Tibial artery (tissue), 4 donors: ENCODE data around the gene GPATCH1.

Source experiments
- DNase-seq, 2 donors: peaks; one replicate each; pipeline ENCODE4 v3.0.0-alpha.2; 2019
- H3K27ac ChIP-seq, 2 donors: fragments of 200-600 bp; sonication (generic) in 1 of 2; 1 replicate in 1 of 2; 2 replicates in 1 of 2; pipeline ENCODE4 v1.5.1; 2018 to 2019; ENCODE audit warnings: mild to moderate bottlenecking in 1 of 2
- H3K27me3 ChIP-seq, 2 donors: fragments of 200-600 bp; sonication (generic) in 1 of 2; one replicate each; pipeline versions ENCODE4 v1.5.1 to v1.6.0; 2016 to 2019
- H3K36me3 ChIP-seq, 3 donors: fragments of 200-600 bp; sonication (generic) in 2 of 3; one replicate each; pipeline ENCODE4 v1.5.1; 2016 to 2019; ENCODE audit warnings: mild to moderate bottlenecking in 2 of 3
- H3K4me1 ChIP-seq, 4 donors: fragments of 200-600 bp; sonication (generic) in 2 of 4; 1 replicate in 3 of 4; 2 replicates in 1 of 4; pipeline ENCODE4 v1.5.1; 2016 to 2019
- H3K4me3 ChIP-seq, 2 donors: fragments of 200-600 bp; sonication (generic) in 1 of 2; 1 replicate in 1 of 2; 2 replicates in 1 of 2; pipeline ENCODE4 v1.5.1; 2018 to 2019; ENCODE audit warnings: mild to moderate bottlenecking in 2 of 2
- H3K9me3 ChIP-seq, 3 donors: fragments of 200-600 bp; sonication (generic) in 1 of 3; one replicate each; pipeline ENCODE4 v1.5.1; 2016 to 2019
- CTCF ChIP-seq, 2 experiments: fragments of 200-600 bp in 1 of 2; fragments of 450-650 bp in 1 of 2; IDR thresholded peaks; one replicate each; pipeline ENCODE4 v1.5.1; 2017 to 2019; ENCODE audit warnings: antibody characterized with exemption in 2 of 2, mild to moderate bottlenecking in 1 of 2, moderate library complexity in 1 of 2
- intact Hi-C: fragments of 100-400 bp; cut with DNase I; formaldehyde crosslinking; loops from one replicate; pipeline ENCODE4 v1.15.0; 2023; ENCODE audit warnings: low total_unique reads

GPATCH1 gene

GRCh38 chr19:33050110-33050509 lies 30.9 kb upstream of the GPATCH1 start:
- Histone ChIP-seq H3K36me3 (no peaks in the 10 kb centered on the region), H3K4me3 (no peak overlapping the region), H3K9me3 (no peaks in the 10 kb centered on the region), H3K27me3 (no peaks in the 10 kb centered on the region), H3K27ac (no peak overlapping the region), H3K4me1 (no peaks in the 10 kb centered on the region)
- no peak for TF ChIP-seq CTCF (IDR thresholded peaks at IDR 0.05)
- intact Hi-C loops: no loop called here
- DNase-seq: no peak

- Histone ChIP-seq H3K4me3 (no peak overlapping the region), H3K27ac (no peak overlapping the region), H3K27me3 (no peaks in the 10 kb centered on the region), H3K36me3 (no peaks in the 10 kb centered on the region), H3K4me1 (no peaks in the 10 kb centered on the region), H3K9me3 (no peaks in the 10 kb centered on the region)
- no peak for TF ChIP-seq CTCF (IDR thresholded peaks at IDR 0.05)
- intact Hi-C loops: no loop called here
- DNase-seq: no peak
Measured at GRCh38 chr19:33052352-33052972, 28.5 kb upstream of the GPATCH1 start.

GRCh38 chr19:33054623-33055022 lies 26.4 kb upstream of the GPATCH1 start:
- Histone ChIP-seq H3K27me3 (no peaks in the 10 kb centered on the region), H3K4me1 (no peaks in the 10 kb centered on the region), H3K4me3 (no peak overlapping the region), H3K9me3 (no peaks in the 10 kb centered on the region), H3K27ac (no peak overlapping the region), H3K36me3 (no peaks in the 10 kb centered on the region)
- no peak for DNase-seq
- TF ChIP-seq CTCF (IDR thresholded peaks at IDR 0.05): no peak
- intact Hi-C loops: no loop called here

- no peak overlapping the region for H3K27ac ChIP-seq
- no peak for TF ChIP-seq CTCF (IDR thresholded peaks at IDR 0.05)
Measured at GRCh38 chr19:33055718-33056117, 25.3 kb upstream of the GPATCH1 start.

GRCh38 chr19:33060586-33060985 lies 20.4 kb upstream of the GPATCH1 start:
- Histone ChIP-seq H3K36me3 (no peaks in the 10 kb centered on the region), H3K27me3 (peaks cover 0 to 45% of the 10 kb centered on the region in 2 donors), H3K4me3 (no peak overlapping the region), H3K27ac (no peak overlapping the region), H3K9me3 (no peaks in the 10 kb centered on the region), H3K4me1 (peaks cover 0 to 21% (median 17%) of the 10 kb centered on the region in 4 donors)
- DNase-seq: no peak
- intact Hi-C loops: no loop called here
- no peak for TF ChIP-seq CTCF (IDR thresholded peaks at IDR 0.05)

More at GRCh38 chr19:33055718-33056117, 25.3 kb upstream of the GPATCH1 start:
- H3K9me3 ChIP-seq: no peaks in the 10 kb centered on the region
- intact Hi-C loops: no loop called here
- peaks cover 0 to 6% of the 10 kb centered on the region in 2 donors for H3K27me3 ChIP-seq
- H3K4me1 ChIP-seq: no peaks in the 10 kb centered on the region
- H3K4me3 ChIP-seq: no peak overlapping the region
- no peaks in the 10 kb centered on the region for H3K36me3 ChIP-seq
- no peak for DNase-seq

- intact Hi-C loops: no loop called here
- TF ChIP-seq CTCF (IDR thresholded peaks at IDR 0.05): no peak
- Histone ChIP-seq H3K27me3 (peaks cover 0 to 46% of the 10 kb centered on the region in 2 donors), H3K9me3 (no peaks in the 10 kb centered on the region), H3K27ac (no peak overlapping the region), H3K4me1 (peaks cover 0 to 21% (median 17%) of the 10 kb centered on the region in 4 donors), H3K4me3 (no peak overlapping the region), H3K36me3 (no peaks in the 10 kb centered on the region)
- no peak for DNase-seq
Measured at GRCh38 chr19:33062902-33063301, 18.1 kb upstream of the GPATCH1 start.
